Activated naive CD4-positive, alpha-beta T cell treated with anti-CD3 and anti-CD28 coated beads, Interleukin-2, amount 50 U/mL, for 16 hours (primary cell): ENCODE results near the gene TCOF1.
A peak's percentile ranks its signal among the peaks of the same experiment; 100 is the strongest.

ENCODE experiments used
- DNase-seq: peaks from one replicate; pipeline ENCODE4 v3.0.0-alpha.2; 2020

The TCOF1 gene, protein sequence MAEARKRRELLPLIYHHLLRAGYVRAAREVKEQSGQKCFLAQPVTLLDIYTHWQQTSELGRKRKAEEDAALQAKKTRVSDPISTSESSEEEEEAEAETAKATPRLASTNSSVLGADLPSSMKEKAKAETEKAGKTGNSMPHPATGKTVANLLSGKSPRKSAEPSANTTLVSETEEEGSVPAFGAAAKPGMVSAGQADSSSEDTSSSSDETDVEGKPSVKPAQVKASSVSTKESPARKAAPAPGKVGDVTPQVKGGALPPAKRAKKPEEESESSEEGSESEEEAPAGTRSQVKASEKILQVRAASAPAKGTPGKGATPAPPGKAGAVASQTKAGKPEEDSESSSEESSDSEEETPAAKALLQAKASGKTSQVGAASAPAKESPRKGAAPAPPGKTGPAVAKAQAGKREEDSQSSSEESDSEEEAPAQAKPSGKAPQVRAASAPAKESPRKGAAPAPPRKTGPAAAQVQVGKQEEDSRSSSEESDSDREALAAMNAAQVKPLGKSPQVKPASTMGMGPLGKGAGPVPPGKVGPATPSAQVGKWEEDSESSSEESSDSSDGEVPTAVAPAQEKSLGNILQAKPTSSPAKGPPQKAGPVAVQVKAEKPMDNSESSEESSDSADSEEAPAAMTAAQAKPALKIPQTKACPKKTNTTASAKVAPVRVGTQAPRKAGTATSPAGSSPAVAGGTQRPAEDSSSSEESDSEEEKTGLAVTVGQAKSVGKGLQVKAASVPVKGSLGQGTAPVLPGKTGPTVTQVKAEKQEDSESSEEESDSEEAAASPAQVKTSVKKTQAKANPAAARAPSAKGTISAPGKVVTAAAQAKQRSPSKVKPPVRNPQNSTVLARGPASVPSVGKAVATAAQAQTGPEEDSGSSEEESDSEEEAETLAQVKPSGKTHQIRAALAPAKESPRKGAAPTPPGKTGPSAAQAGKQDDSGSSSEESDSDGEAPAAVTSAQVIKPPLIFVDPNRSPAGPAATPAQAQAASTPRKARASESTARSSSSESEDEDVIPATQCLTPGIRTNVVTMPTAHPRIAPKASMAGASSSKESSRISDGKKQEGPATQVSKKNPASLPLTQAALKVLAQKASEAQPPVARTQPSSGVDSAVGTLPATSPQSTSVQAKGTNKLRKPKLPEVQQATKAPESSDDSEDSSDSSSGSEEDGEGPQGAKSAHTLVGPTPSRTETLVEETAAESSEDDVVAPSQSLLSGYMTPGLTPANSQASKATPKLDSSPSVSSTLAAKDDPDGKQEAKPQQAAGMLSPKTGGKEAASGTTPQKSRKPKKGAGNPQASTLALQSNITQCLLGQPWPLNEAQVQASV (N-terminal part only)

DNA sequence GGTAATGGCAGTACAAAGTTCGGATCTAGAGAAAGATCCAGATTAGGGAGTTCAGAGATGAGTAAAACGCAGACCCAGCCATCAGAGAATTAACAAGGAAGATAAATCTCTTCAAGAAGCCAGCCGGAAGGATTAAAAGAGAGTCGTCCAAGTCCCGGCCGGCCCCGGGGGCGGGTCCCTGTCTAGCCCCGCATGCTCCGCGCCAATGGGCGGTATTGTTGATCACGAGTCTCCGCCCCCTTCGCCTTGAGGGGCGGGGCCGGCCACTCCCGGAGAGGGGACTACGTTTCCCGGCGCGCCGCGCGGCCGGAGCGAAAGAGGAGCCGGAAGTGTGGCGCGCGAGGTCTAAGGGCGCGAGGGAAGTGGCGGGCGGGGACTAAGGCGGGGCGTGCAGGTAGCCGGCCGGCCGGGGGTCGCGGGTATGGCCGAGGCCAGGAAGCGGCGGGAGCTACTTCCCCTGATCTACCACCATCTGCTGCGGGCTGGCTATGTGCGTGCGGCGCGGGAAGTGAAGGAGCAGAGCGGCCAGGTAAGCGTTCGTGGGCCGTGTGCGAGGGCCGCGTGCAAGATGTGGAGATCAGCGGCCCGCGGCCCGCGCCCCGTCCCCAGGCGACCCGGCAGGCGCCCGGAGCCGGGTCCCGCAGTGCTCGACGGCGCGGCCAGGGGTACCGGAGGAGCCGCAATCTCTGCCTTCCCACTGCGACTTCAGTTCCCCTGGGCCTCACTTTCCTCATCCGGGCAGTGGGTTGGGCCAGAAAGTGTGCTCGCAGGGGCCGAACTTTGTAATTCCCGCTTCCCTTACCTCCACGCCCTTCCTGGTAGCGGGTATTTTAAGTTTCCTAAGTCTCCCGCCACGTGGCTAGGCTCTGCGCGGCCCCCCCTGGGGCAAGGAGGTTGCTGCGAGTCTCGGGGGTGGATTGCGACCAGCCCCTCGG is at the start of gene TCOF1:
TCOF1 (plus strand) TSS at position 372 of the 935 bp plus-strand sequence; CDS start at position 422, 50 bp downstream.
- DNase-seq: peak; percentile 97

DNA sequence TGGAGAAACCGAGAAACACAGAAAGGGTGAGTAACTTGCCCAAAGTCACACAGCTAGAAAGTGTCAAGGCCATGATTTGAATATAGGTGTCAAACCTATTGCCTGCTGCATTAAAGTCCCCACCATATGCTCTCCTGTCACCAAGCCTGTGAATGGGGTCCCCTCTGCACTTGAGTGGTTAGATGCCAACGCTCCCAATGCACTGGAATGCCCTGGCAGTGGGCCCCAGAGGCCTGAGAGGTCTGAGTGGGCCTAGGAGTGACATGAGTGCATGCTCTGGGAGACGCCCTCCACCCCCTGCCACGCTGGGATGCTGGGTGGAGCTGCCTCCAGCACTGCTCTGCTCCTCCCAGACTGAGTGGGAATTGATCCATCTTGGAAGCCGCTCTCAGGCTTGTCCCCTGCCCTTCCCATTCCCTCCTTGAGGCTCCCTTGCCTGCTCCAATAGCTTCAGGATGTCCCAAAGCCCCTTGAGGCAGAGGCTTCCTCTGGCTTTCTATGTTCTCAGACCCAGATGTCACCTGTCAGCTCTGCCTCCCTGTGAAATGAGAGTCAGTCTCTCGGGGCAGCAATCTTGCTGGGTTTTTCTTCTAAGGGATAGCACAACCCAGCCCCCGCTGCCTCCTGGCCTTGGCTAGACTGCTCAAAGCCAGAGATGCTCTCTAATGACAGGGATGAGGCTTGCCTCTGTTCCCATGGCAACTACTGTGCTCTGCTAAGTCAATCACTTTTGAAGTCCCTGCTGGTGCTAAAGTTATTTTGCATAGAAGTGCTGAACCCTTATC is 48.2 kb upstream of the TCOF1 start:
- no peak for DNase-seq

DNA sequence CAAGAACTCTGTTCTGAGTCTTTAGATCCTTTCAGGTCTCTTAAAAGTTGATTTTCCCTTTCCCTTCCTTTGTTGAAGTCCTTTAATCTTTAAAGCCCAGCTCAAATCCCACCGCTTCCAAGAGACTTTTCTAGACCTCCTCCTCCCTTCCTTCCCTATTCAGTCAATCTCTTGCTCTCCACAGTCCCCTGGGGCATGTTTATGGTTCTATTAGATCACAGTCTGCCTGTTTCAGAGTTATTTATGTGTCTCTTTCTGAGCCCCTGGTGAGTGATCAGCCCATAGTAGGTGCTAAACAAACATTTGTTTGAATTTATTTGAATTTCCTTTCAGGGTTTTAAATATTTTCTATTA is 47.6 kb upstream of the TCOF1 start:
- no peak for DNase-seq

DNA sequence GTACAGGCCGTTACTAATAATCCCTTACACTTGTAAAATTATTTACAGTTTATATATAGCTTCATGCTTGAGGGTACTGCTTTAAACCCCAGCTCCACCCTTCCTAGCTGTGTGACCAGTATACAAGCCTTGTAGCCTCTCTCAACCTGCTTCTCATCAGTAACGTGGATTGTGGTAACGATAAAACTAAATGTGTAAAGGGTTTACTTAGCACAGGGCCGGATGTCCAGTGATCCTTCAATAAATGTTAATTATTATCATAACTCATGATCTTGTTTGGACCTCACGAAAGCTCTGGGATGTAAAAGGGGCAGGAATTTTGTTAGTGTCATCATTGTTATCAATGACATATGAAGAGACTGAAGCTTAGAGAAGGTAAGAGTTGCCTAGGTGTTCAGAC is 47.3 kb upstream of the TCOF1 start:
- DNase-seq: no peak

DNA sequence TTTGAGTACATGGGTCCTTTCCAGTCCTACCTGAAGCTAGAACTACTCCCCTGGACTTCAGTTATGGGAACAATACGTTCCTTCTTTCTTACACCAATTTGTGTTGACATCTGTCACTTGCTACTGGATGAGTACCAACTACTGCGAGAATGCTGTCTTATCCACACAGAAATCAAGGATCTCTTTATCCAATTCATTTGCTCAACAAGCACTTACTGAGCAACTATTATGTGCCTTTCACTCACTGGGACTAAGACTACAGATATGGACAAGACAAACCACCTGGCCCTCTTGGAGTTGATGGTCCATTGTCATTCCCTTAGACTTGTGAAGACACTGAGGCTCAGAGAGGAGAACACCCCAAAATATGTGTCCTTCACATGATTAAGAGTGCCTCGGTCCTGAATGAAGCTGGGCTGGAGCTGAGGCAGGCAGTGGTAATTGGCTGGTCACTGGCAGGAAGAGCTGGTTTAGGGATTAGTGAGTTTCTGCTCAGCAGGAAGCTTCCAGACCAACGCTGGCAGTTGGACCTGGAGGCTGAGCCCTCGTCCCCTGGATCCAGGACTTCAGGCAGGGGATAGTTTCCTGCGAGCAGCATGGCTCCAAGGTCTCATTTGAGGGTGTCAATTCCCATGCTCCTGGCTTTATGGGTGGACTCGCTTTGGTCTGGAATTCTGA is 46.3 kb upstream of the TCOF1 start:
- DNase-seq: no peak

DNA sequence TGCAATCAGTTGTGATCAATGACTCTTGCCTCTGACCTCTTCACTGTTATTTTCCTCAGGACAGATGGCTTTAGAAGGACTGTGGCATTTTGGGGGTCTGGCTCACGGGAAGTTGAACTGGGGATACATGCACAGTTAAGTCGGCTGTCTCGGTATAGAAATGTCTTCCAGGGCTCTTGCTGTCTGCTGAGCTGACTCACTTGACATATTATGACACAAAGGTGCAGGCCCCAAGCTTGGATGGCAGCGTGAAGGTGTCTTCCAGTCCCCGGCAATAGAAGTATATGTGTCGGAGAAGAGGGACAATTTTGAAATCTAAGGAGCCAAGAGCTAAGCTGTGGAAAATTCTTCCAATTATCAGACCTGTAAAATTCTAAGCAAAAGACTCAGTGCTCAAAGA is 45.0 kb upstream of the TCOF1 start:
- DNase-seq: no peak

DNA sequence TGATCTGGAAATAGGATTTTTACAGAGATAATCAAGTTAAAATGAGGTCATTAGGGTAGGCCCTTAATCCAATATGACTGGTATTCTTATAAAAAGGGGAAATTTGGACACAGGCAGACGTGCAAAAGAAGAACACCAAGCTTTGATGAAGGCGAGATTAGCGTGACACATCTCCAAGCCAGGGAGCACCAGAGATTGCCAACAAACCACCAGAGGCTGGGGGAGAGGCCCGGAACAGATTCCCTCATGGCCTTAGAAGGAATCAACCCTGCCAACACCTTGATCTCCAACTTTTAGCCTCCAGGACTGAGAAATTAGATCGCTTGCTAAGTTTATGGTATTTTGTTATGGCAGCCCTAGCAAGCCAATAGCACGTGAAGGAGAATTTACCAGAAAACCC is 44.0 kb upstream of the TCOF1 start:
- DNase-seq: no peak

DNA sequence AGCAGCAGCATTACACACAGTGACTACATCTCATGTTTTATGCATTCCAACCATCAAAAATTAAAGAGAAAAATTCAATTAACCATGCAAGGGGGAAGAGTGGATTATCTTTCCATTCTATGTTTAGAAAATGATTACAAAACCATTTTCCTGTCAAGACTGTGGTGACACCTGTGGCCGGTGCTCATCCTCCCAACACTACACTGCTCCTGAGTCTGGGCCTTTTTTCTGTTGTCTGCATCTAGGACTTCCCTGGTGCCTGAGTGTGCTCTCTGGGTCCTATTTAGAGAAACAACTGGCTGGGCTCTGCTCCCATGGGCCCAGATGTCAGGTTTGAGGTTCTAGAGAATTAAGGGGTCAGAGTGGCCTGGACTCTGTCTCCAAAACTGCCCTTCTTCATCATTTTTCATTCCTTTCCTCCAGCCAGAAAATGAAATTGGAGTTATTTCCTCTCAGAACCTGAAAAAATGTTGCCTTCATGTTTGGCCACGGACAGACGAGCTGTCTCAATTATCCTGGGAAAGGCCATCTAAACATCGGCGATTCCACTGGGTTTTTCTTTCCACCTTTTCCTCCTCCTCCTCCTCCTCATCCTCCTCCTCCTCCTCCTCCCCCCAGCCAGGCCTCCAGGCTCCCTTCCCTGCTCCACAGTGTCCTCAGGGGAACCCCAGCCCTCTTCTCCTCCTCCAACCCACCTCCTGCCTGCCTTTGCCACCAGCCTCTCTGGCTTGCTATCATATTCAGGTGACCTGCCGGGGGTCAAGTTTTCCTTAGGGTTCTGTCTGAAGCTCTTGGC is 43.4 kb upstream of the TCOF1 start:
- DNase-seq: no peak

DNA sequence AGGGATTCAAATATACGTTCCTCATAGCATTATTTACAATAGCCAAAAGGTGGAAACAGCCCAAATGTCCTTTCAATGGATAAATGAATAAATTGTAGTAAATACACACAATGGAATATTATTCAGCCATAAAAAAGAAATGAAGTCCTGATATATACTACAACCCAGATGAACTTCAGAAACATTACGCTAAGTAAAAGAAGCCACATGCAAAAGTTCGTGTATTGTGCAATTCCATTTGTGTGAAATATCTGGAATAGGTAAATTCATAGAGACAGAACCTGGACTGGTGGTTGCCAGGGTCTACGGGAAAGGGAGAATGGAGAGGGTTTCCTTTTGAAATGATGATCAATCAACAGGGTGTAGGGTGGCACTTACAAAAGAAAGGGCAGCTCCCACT is 42.3 kb upstream of the TCOF1 start:
- no peak for DNase-seq

DNA sequence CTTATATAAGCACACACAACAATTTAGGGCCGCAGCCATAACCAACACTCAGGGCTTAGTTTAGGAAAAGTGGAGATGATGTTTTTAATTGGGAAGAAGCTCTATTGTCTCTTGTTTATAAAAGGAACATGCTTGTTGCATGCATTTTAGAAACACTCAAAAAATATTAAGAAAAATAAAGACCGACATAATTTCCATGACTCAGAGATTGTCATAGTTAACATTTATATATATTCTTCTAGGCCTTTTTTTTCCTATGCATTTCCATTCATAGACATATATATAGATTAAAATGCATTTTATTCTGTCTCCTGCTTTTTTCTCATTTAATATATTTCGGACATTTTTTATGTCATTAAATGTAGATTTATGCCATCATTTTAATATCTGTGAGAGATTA is 41.2 kb upstream of the TCOF1 start:
- DNase-seq: no peak

DNA sequence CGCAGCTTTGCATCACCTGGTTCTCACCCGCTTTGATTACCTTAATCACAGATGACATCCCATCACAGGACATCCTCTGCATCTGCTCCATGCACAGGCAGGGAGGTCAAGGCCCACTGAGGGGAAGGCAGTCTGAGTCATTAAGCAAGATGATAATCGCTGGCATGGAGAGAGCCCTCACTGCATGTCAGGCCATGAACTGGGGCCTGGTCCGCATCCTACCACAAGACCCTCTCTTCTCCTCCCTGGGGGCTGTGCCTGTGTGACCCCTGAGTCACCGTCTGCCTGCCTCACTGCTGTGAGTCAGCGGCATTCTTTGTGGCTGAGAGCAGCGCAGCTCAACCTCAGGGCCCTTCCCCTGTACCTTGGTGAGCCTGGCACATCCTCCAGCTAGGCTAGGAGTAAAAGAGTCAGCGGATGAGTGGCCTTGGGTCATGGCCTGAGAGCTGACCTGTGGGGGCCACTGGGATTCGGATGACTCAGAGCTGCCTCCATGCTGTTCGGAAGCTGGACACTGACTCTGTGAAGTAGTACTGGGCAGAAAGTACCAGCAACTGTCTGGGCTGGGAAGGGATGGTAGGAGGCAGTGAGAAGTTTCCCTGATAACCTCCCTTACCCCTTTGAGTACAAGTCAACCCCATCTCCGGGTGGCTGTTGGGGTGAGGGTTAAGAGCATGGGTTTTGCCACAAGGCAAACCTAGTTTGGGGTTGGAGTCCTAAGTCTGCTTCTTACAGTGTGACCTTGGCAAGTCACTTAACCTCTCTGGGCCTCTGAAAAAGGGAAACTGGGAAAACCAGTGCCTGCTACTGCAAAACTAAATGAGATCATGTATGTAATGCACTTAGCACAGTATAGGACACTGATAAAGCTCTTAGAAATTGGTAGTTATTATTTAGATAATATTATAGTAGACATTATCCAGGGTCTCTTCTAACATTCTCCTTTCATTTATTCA is 40.2 kb upstream of the TCOF1 start:
- no peak for DNase-seq

DNA sequence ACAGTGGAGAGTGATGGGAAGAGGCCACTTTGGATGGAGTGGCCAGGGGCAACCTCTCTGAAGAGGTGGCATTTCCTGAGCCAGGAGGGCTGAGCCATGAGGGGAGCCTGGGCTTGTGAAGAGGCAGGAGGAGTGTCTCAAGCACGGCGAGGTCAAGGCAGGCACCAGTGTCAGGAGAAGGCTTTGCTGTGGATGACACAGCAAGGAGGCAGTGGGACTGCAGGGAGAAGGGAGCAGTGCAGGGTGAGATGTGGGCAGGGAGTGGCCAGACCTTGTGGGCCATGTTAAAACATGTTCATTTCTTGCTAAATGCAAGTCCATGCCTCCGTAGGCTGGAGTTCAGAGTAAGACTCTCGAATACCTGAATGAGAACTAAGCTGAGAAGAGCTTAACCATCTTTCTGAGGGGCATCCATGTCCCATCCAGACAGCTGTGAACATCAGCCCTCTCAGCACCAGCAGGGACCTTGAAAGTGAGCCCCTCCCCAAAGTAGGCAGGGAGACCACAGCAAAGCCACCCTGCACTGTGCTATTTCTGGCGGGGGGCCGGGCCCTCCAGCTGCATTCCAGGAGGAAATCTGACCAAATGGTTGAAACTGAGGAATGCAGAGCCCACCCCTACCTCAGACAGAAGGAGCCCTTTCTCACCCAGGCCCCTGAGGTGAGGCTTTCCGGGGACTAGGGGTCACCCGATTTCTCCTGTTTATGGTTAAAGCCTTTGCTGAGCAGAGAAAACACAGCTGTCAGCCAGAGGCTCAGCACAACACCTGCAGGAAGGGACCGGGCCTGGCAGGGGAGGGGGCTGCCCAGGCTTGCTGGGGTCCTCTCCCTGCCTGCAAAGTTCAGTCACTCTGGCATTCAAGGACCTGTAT is 38.6 kb upstream of the TCOF1 start:
- DNase-seq: no peak

DNA sequence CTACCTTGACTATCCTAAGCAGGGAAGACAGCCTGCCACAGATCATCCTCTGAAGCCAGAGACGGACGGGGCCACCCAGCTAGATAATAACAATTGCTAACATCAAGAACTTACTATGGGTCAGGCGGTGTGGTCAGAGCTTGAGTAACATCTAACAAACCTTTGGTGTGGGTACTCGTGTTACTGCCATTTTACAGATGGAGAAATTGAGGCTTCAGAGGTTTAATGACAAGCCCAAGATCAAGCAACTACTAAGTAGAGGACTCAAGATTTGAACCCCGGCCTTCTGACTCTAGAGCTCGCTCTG is 38.1 kb upstream of the TCOF1 start:
- DNase-seq: no peak

DNA sequence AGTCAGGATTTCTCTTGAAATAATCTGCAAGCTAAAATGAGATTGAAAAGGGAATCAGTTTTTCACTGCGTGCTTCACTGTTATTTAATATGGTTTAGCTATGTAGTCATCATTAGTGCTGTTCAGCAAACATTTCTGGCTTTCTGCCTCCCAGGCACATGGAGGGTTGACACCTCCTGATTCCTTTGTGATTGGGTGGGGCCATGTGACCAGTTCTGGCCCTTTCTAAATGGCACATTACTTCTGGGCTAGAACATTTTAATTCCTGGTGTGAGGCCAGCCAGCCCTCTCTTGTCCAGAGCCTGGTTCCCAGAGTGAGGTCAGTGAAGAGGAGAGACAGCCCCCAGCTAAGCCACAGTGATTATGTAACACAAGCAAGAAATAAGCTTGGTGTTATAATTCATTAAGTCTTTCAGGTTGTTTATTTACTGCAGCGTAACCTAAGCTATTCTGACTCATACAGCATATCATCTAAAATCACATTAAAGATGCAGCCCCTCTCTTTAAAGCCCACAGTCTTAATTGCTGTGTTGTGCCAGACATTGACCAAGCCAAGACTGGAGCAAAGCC is 37.4 kb upstream of the TCOF1 start:
- no peak for DNase-seq

DNA sequence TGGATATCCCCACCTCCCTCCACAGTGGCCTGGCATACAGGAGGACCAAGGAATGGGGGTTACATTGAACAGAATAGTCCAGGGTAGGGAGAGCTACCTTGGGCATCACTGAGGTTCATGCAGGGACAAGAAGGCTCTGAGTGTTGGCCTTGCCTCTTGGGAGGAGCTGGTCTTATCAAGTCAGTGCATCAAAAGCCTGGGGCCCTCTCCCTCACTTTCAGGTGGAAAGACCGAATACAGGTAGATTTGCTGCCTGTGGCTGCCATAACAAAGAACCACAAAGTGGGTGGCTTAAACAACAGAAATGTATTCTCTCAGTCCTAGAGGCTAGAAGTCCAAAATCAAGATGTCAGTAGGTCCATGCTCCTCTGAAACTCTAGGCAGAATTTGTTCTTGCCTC is 36.3 kb upstream of the TCOF1 start:
- no peak for DNase-seq

DNA sequence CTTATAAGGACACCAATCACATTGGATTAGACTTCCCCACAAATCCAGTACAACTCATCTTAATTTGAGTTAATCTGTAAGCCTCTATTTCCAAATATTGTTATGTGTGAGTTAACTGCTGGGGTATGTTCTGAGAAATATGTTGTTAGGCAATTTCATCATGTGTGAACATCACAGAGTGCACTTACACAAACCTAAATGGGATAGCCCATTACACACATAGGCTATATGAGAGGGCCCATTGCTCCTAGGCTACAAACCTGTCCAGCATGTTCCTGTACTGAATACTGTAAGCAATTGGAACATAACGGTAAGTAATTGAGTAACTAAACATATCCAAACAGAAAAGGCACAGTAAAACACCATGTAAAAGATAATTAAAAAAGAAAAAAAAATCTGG is 35.7 kb upstream of the TCOF1 start:
- no peak for DNase-seq

DNA sequence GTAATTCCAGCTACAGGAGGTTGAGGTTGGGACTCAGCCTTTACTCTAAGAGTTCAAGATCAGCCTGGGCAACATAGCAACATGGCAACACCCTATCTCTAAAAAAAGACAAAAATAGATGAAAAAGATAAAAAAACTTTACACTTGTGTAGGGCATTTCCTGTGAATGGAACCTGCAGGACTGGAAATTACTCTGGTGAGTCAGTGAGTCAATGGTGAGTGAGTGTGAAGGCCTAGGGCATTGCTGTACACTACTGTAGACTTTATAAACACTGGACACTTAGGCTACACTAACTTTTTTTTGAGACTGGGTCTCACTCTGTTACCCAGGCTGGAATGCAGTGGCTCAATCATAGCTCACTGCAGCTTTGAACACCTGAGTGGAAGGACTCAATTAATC is 35.3 kb upstream of the TCOF1 start:
- DNase-seq: no peak
